Activated CD8-positive, alpha-beta memory T cell treated with anti-CD3 and anti-CD28 coated beads for 1 hour (primary cell): ENCODE measurements around the gene ZNF595.
"Not testable (repeated sequence)": the region's sequence is repeated elsewhere in the genome, so short reads cannot be mapped to it uniquely, and the experiment has no call there.

Experiments
- DNase-seq, 2 donors: peaks; one replicate each; pipeline ENCODE4 v3.0.0-alpha.2; 2020; ENCODE audit warnings: low read depth in 1 of 2; ENCODE audit errors: extremely low read depth in 1 of 2

Gene ZNF595

DNA sequence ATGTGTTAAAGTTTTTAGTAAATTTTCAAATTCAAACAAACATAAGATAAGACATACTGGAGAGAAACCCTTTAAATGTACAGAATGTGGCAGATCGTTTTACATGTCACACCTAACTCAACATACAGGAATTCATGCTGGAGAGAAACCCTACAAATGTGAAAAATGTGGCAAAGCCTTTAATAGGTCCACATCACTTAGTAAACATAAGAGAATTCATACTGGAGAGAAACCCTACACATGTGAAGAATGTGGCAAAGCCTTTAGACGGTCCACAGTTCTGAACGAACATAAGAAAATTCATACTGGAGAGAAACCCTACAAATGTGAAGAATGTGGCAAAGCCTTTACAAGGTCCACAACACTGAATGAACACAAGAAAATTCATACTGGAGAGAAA lies 32.8 kb downstream of the ZNF595 start:
- no peak for DNase-seq

DNA sequence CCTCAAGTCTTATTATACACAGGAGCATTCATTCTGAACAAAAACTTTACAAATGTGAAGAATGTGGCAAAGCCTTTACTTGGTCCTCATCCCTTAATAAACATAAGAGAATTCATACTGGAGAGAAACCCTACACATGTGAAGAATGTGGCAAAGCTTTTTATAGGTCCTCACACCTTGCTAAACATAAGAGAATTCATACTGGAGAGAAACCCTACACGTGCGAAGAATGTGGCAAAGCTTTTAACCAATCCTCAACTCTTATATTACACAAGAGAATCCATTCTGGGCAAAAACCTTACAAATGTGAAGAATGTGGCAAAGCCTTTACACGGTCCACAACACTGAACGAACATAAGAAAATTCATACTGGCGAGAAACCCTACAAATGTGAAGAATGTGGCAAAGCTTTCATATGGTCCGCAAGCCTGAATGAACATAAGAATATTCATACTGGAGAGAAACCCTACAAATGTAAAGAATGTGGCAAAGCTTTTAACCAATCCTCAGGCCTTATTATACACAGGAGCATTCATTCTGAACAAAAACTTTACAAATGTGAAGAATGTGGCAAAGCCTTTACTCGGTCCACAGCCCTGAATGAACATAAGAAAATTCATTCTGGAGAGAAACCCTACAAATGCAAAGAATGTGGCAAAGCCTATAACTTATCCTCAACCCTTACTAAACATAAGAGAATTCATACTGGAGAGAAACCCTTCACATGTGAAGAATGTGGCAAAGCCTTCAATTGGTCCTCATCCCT lies 33.6 kb downstream of the ZNF595 start:
- not testable (repeated sequence) for DNase-seq

DNA sequence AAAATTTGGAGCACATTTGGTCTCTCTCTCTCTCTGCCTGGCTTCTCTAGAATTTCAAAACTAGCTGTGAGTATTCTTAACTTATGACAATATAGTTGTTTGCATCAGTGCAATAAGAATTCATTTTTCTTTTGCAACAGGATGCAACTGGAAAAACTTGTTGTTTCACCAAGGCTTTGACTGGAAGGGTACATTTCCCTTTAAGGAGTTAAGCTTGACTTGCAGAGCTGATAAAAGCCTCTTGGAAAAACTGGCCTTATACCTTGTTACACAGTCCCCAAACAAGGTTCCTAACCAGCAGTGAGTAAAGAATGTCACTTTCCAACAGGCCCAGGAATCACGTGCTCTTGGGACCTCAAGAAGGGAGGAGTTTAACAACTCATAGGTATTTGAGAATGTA lies 45.3 kb downstream of the ZNF595 start:
- DNase-seq: no peak

DNA sequence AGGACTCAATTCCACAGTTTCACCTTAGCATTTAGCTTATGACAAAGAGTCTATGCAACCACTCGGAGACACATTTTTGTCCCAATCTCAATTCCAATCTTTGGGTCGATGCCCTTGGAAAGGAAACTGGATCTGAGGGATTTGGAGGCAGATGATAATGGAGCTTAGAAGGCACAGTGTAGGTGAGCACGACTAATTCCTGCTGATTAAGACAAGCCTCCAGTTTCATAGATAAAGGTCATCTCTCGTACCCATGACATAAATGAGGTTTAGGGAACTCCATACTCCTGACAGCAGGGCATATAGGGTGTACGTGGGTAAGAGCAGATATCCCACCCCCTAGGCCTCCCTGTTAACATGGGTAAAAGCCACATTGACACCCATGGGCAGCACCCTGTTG lies 46.7 kb downstream of the ZNF595 start:
- DNase-seq: no peak

DNA sequence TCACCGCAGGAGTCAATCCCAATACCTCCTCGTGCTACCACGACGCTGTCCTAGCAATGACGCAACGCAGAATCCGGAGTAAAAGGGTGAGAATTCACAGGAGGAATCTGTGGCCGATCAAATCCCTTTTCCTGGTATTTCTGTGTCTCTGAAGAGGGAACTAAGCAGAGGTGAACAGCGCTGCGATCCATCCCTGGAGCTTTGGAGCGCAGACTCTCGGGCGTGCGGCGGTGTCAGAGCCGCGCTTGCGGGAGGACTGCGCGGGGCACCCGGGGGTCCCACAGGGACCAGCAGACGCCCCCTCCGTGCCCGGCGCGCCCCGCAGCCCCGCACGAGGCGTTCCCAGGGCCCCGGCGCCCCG lies 53.9 kb downstream of the ZNF595 start:
- no peak for DNase-seq

DNA sequence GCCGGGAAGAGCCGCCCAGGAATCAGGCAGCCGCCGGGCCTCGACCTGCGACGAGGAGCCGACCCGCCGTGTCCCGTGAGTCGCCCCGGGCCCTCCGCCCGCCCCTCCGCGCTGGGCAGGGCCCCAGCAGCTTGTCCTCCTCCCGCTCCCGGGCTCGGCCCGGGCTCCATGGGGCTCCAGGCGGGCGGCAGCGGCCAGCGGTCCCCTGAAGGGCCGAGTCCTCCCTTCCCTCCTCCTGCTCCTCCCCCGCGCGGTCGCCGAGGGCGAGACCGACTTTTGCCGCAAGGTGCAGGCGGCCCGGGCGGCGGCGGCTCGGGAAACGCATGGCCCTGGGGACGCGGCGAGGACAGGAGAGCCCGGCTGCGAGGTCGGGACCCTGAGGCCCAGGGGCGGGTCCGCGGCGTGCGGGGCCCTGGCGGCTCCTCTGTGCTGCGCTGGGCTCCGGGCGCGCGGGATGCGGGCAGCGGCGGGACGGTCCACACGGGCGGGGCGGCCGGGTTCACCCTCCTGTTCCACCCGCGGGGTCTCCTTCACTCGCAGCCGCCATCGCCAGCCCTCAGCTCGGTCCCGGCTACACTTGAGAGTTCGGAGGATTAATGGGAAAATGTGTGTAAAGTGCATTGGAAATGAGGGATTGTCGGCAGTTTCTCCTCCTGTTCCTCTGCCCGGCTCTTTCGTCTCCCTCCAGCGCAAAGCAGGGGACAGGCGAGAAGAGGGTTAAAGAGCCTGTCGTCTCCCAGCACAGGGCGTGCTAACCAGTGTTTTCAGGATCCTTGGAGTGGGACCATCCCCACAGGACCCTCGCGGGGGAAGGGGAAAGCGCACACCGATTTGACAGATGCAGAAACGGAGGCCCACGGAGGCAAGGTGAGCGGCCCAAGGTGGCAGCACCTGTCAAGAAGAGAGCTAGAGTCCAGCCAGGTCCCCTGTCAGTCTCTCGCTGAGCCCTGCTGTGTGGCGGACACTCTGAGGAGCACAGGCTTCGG lies 54.6 kb downstream of the ZNF595 start:
- no peak for DNase-seq

DNA sequence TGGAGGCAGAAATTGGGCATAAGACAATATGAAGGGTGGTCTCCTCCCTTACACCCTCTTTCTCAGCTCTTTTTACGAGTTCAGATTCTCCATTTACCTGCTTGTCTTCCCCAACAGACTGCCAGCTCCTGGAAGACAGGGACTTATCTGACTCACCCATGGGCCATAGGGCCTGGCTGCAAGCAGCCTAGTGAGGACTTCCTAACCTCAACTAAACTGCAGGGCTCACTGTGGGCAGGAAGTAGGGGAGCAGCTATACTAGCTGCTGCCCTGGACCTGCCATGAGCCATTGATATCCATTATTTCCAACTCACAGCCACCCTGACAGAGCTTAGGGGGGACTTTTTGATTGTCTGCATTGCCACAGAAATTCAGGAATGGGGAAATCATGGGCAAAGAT lies 59.6 kb downstream of the ZNF595 start:
- DNase-seq: no peak

DNA sequence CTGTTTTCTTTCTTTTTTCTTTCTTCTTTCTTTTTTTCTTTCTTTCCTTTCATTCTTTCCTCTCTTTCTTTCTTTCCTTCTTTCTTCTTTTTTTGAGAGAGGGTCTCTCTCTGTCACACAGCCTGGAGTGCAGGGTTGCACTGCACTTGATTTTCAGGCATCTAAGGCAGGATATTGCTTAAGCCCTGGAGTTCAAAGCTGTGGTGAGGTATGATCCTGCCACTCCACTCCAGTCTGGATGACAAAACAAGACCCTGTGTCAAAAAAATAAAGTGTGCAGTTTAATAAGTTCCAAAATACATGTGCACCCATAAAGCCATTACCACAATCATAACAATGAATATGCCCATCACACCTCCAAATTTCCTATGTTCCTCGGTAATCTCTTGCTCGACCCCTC lies 60.6 kb downstream of the ZNF595 start:
- no peak for DNase-seq

DNA sequence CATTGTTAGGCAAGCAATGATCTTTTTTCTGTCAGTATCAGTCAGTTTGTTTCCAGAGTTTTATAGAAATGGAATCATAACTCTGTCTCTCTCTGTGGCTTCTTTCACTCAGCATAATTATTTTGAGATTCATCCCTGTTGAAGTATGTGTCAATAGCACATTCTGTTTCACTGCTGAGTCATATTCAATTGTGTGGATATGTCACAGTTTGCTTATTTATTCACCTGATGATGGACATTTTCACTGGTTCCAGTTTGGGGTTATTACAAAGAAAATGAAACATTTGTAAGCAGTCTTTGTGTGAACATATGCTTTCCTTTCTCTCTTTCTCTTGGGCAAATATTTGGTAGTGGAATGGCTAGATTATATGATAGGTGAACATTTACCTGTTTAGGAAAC lies 61.0 kb downstream of the ZNF595 start:
- DNase-seq: no peak

DNA sequence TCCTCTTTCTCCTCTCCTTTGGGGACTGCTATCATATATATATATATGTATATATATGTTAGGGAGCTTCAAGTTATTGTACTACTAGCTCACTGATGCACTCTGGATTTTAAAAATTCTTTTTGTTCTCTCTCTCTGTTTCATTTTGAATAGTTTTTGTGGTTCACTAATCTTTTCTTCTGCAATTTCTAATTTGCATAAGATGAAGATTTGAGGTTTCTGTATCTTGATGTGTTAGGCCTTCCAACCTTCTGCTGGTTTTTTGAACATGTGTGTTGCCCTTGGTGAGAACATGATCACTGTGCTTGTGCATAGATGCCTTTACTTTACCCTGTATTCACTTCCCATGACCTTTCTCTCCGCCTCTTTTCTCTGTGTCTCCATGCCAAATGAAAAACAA lies 63.4 kb downstream of the ZNF595 start:
- no peak for DNase-seq

DNA sequence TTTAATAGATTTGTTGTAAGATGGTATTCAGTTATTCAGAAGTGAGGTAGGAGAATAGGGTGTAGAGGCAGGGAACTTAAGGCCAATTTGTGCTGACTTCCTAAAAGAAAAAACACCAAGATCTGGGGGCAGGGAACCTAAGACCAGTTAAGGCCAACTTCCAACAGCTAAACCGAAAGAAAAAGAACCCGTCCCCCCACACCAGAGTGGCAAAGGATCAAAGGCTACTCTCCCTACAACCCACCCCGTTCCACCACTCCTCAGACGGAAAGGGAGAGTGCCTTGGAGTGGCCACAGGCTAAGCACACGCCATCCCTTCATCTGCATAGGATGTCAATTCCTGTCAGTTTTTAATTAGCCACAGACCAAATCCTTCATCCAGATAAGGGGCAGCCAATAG lies 67.5 kb downstream of the ZNF595 start:
- no peak for DNase-seq

DNA sequence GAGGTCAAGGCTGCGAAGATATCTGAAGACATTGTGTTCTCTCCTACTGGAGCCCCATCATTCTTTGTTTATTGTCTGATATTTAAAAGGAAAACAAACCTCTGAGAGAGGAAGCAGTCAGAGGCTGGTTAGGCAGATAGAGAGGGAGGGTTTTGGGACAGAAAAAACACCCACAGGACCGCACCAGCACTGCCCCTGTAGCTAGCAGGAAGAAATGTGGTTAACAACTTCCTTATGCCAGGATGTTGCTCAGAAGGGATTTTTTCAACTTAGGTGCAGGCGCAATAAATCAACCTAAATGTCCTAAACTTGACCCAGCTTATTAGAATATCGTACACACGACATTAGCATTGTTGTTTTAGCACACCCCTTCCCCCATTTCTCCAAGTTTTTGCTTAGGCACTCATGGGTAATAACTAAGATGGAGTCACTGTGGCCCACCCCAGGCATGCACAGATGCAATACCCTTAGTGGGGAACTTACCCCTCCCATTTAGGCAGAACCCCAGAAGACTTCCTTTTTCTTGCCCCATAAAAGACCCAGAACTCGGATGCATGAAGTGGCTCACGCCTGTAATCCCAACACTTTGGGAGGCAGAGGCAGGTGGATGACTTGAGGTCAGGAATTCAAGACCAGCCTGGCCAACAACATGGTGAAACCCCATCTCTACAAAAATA lies 68.4 kb downstream of the ZNF595 start:
- DNase-seq: no peak

DNA sequence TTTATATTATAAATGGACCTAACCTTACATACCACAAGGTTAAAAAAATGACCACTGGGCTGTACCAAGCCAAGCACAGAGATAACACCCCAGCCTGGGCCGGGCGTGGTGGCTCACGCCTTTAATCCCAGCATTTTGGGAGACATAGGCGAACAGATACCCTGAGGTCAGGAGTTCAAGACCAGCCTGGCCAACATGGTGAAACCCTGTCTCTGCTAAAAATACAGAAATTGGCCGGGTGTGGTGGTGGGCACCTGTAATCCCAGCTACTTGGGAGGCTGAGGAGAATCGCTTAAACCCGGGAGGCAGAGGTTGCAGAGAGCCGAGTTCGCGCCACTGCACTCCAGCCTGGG lies 70.8 kb downstream of the ZNF595 start:
- DNase-seq: not testable (repeated sequence)

DNA sequence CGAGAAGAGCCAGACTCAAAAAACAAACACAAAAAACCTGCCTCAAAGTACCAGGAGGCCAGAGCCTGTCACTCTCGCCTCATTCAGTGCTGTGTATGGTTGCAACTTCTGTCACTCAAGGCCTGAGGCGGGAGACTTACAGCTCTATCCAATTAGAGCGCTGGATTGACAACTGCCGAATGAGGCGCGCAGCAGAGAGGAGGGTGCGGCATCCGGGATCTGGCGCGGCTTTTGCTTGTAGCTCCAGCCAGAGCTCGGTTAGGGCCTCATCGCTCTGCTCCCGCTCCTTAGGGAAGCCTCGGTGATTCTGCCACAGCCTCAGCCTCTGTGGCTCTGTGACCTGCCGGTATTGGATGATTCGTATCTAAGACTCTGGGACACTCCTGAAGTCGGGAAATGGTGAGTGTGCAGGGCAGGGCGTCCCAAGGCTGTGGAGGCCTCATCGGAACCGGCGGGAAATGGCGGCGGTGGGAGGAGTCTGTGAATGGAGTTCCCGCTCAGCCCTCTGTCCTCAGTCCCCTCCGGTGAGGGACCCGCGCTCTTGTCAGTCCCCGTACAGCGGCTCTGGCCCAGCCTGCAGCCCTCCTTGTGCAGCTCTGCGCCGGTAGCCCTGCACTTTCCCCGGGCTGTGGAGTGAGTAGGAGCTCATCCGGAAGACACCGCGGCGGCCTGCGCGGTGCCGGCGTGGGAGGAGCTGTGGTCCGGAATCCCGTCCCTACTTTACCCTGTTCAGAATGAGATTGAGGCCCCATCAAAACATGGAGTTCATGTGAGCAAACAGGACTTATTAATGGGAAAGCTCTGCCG lies 71.4 kb downstream of the ZNF595 start, which contains the start of gene ZNF718:
ZNF718 (plus strand) TSS at position 227 of the 807 bp plus-strand sequence; CDS start at position 397, 170 bp downstream.
- peak; percentile 77 for DNase-seq

DNA sequence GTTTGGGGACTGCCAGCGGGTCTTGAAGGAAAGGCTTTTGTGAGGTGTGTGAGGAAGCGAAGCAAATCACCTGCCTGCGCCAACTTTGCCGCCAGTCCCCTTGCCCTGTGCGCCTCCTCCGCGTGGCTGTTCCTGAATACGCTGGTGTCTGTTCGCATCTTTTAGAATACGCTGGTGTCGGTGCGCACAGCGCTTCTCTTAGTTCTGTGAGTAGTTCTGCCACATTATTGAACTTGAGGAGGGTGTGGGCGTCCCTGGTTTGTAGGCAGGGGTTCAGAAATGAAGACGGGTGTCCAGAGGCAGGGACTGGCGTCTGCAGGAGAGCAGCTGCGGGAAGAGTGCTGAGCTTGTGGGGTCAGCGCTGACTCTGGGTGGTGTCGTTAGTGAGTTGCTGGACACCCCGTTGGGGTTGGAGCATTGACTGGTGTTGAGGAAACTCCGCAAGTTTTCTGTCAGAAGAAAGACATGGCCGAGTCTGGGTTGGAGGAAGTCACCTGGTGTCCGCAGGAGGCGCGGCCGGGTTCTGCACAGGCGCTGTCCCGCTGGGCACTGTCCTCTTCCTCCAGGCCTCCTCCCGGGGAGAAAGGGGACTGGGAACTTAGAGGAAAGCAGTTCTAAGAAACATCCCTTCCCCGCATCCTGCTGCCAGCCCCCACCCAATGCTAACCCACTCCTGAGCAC lies 72.1 kb downstream of the ZNF595 start:
- DNase-seq: no peak

DNA sequence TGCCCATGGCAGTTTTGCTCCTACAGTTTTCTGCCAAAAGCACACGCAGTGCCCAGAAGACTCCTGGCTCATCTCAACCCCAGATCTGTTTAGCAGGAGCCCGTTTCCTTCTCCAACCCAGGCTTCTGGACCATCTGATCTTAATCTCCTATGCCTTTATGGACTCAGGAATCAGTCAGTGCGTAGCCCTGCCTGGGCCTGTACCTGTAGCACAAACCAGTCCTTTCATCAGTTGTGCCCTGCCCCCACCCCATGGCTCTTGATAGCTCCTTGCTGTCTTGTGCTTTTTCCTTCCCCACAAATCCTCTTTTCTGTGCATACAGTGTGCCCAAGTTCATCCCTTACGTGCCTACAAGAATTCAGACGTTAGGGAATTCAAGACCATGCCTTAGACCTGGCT lies 72.7 kb downstream of the ZNF595 start:
- no peak for DNase-seq

DNA sequence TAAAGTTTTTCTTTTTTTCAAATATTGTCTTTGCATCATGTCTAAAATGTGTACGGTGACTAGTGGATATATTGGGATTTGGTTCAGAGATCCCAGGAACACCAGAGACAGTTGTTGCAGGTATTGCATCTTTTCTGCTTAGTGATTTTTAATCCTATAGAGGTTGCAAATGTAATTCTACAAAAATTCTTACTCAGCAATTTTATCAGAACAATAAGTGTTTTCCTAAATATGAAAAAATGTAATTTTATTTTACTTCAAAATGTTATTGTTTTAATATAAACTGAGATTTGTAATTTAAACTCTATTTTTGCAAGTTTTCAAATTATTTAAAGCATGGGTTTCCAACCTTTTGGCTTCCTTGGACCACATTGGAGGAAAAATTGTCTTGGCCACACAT lies 79.4 kb downstream of the ZNF595 start:
- DNase-seq: no peak
